Hindlimb muscle (tissue), 1 donor: ENCODE results near the gene BRD7. TPM values are rescaled to one million over a fixed set of nuclear protein-coding genes. Genes with fewer than 3 reads are reported as not detected.

Experiments
- DNase-seq: peaks from one replicate; pipeline ENCODE4 v3.0.0-alpha.2; 2013
- polyA plus RNA-seq: library from polyadenylated mRNA; unstranded; fragments of 120-200 nt; gene quantifications from one replicate; pipeline ENCODE4 v1.2.1, GENCODE V29; 2013; ENCODE audit not compliant: insufficient read length

BRD7 gene
- polyA plus RNA-seq, 1 donor, result 63.5 TPM

DNA sequence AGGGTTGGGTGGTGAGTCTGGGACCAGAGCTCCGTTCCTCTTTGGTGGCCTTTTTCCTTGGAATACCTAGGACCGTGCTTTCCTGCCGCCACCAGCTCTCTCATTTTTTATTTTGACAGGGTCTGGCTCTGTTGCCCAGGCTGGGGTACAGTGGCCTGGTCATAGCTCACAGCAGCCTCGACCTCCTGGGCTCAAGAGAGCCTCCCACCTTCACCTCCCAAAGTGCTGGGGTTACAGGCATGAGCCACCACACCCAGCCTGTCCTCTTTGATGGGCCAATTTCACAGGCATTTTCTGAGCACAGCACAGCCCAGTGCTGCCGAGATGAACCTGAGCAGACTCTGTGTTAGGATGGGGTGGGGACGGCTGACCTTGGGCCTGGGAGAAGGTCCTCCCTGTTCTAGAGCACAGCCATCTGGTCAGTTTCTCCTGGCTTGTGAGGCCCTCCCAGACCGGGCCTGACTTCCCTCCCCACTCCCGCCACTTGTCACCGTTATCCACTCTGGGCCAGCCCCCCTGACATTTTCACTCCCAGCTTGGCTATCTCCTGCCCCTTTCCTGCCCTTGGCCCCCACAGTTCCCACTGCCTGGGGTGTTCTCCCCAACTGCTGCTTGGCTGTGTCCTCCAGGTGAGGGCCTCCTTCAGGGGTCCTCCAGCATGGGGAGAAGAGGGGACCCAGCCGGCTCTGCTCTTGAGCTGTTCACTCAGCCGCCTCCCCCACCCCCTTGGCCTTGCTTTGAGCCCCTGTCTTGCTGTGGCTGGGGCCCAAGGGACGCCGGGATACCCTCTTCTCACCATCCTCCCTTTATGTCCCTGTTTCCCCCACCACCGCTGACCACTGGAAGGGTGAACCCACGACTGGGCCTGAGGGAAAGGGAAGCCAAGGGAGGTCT, 97.4 kb downstream of the BRD7 start:
- DNase-seq, result no peak

DNA sequence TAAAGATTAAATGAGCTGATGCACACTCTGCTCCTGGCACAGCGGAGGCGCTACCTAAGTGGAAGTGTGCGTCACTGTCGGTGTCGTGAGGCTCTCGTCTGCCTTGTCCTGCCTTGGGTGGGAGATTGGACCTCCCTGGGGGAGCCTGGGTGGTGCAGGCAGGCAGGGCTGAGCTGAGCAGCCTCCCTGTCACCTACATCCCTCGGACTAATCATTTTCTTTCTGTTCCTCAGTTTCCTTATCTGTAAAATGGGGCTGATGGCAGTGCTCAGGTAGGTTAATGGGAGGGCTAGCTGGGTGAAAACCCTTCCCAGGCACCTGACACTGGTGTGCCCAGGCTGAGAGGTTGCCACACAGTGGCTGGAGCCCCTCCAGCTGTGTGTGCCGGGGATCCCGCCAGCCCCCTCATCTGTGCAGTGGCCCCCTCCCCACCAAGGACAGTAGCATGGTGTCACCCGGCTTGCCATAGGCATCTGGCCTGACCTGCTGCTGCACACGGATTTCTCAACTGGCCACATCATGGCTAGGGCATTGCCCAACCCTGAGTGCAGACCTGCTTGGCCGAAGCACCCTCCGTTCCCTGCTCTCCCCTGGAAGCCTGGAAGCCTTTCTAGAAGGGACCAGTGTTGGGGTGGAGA, 98.2 kb downstream of the BRD7 start:
- DNase-seq, result no peak

DNA sequence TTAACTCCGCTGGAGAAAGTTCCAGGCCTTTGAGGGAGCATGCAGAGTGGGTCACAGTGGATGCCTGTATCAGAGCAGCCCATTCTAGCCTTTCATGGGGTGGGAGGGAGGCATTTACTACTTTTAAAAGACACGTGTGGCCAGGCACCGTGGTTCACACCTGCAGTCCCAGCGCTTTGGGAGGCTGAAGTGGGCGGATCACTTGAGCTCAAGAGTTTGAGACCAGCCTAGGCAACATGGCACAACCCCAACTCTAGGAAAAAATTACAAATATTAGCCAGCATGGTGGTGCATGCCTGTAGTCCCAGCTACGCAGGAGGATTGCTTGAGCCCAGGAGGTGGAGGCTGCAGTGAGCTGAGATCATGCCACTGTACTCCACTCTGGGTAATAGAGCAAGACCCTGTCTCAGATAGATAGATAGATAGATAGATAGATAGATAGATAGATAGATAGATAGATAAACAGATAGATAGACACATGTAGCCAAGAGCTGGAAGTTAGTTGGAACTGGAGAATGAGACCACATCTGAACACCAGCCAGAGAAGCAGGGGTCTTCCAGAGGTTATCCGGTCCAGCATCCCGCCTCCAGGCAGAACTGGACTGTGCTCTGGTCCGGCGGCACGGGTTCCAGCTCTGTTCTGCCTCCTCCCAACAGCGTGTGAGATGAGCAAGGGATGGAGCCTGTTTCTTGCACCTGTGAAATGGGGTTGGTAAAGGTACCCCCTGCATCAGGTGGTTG, 98.8 kb downstream of the BRD7 start:
- no peak for DNase-seq

DNA sequence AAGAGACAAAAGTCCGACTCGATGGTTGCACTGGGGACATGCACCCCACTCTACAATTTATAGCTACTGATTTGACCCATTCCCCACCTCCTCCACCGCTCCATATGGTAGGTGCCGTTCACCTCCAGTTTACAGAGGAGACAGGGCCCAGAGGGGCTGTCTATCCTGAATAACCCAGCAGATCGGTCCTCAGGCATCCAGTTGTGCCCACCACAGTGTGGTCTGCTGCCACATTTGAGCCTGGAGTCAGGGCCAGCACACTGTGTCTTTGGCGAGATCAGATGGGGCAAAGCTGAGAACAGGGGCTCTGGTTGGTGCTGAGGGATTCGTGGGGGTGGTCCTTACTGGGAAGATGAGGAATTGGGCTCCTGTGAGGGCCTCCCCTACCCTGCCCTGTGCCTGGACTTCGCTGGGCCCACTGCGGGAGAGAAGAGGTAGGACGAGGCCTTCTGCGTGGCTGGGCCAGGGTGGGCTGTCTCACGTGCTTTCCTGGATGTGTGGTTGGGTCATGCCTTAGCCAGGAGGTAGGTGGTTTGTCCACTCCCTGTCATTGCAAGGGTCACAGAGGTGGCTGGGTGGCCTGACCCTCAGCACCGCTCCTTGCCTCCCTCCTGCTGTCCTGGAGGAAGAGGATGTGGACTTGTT, 99.6 kb downstream of the BRD7 start:
- no peak for DNase-seq

DNA sequence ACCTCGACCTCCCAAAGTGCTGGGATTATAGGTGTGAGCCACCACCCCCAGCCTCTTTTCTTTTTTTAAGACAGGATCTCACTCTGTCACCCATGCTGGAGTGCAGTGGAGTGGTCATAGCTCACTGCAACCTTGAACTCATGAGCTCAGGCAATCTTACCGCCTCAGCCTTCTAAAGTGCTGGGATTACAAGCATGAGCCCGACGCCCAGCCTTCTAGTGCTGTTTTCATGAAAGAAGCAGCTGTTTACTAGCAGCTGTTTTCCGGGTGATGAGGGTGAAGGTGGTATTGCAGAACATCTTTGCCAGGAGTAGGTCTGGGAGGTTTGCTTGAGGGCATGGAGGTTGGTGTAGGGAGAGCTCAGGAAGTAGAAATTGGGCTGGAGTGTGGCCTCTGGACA, 100.4 kb downstream of the BRD7 start:
- DNase-seq, result no peak

DNA sequence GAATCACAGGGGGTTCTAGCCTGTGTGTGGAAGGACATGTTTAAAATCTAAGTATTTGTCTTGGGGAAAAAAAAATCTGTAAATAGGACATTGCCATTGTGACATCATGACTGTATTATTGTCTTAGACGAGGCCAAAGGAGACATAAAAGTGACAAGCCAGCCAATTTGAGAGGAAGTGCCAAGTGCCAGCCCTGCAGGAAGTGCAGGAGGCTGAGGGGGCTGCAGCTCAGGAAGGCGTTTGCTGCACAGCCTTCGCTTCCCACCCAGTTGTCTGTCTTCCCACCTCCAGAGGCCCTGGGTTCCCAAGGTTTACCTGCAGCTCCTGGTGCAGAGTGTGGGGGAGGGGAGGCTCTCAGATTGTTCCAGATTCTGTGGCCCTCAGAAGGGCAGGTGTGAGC, 101.1 kb downstream of the BRD7 start:
- DNase-seq, result no peak

DNA sequence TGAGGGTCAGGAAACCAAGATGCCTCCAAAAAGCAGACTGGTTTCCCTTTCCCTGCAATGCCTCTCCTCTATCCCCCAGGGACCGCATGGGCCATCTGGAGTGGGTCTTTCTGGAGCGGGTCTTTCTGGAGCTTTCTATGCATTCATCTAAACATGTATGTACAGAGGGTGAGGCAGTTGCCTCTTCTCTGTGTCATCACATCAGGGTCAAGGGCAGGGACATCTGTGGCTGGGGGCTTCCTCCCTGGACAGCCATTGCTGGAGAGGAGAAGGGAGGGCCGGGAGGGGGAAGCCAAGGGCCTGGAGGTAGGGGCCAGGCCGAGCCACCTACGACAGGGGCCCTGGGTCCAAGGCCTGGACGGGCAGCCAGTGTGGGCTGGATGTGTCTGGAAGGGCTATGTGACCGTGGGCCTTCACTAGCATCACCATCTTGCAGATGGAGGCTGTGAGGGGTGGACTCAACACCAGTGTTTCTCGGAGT, 101.6 kb downstream of the BRD7 start:
- no peak for DNase-seq

DNA sequence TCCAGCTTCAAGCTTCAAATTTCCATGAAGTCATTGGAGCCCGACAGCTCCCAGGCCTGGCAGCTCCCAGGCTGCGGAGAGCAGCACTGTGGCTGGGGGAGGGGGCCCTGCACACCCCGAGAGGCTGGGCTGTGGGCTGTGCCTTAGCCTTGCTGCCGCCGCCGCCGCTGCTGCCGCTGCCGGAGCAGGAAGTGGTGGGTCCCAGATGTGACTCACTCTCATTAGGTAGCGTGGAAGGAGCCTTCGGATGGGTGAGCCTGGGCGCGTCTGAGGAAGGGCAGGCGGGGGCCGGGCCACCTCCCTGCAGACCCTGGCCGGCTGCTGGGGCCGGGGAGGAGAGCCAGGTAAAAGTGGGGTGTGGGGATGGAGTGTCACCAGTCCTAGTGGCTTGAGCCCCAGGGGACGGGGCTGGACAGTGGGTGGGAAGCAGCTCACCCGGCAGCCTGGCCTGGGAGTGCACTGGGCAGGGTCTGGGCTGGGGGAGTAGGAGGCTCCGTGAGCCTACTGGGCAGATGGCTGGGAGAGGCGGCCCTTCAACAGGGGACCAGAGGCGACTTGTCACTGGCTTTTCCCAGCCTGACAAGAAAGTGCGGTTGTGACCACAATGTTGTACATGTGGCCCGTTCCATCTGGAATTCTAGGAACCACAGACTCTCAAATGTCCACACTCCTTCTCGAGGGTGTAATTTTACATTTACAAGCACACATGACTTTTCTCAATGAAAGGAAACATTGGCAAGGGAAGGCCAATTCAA, 102.3 kb downstream of the BRD7 start, which contains the start of gene ADCY7:
ADCY7 (plus strand) TSS at position 215 of the 755 bp plus-strand sequence. CDS start 21,629 bp downstream, outside the sequence.
- peak; percentile 65 for DNase-seq

Other genes starting within 250 kb of the BRD7 start
- 6.8 TPM for gene TENT4B, start 215.7 kb downstream of the BRD7 start, polyA plus RNA-seq
- 10.2 TPM for gene ADCY7, start 102.4 kb downstream of the BRD7 start, polyA plus RNA-seq
- 13.1 TPM for gene NKD1, start 179.4 kb upstream of the BRD7 start, polyA plus RNA-seq